ENCODE data around the gene SLC33A1.

The SLC33A1 gene

GRCh38 chr3:155792532-155792931, 61.7 kb downstream of the SLC33A1 start:
- no peak for DNase-seq (ENCODE audit: low read depth, low spot score)

GRCh38 chr3:155791190-155791589, 63.0 kb downstream of the SLC33A1 start:
- DNase-seq (ENCODE audit: low read depth, low spot score): no peak

GRCh38 chr3:155790272-155790925, 63.8 kb downstream of the SLC33A1 start:
- DNase-seq (ENCODE audit: low read depth, low spot score): no peak

GRCh38 chr3:155785662-155786295, 68.4 kb downstream of the SLC33A1 start:
- DNase-seq (ENCODE audit: low read depth, low spot score): no peak

- no peak for DNase-seq (ENCODE audit: low read depth, low spot score)
Observed at GRCh38 chr3:155782390-155782953, 71.8 kb downstream of the SLC33A1 start.

GRCh38 chr3:155780291-155780690, 73.9 kb downstream of the SLC33A1 start:
- no peak for DNase-seq (ENCODE audit: low read depth, low spot score)

GRCh38 chr3:155778462-155778861, 75.8 kb downstream of the SLC33A1 start:
- no peak for DNase-seq (ENCODE audit: low read depth, low spot score)

GRCh38 chr3:155772801-155773200, 81.4 kb downstream of the SLC33A1 start:
- no peak for DNase-seq (ENCODE audit: low read depth, low spot score)

GRCh38 chr3:155771126-155771525, 83.1 kb downstream of the SLC33A1 start:
- no peak for DNase-seq (ENCODE audit: low read depth, low spot score)
